ENCODE results near the gene CYTH3. TPM values are rescaled to one million over a fixed set of nuclear protein-coding genes. Genes with fewer than 3 reads are reported as not detected.

Gene CYTH3
- total and polyA plus RNA-seq, 2 of the 4 experiments (the other 2 are of a cell fraction): 14.2 to 34.8 TPM

GRCh38 chr7:6162331-6162620, 110.1 kb downstream of the CYTH3 start:
- Histone ChIP-seq H3K79me1 (ENCODE audit: low read depth in 1 of 2, low read length in 2 of 2) (peaks cover 0 to 30% of the 10 kb centered on the region in 2 experiments; a peak in 2 of 4 replicates), H3K9ac (ENCODE audit: low read depth, low read length) (no peak overlapping the region), H3K18ac (ENCODE audit: low read depth, low read length) (no peak overlapping the region), H3K56ac (ENCODE audit: extremely low read depth, insufficient read depth, low read length) (no peak overlapping the region), H2AFZ (replicated peaks; ENCODE audit: low read length, poor library complexity) (no peak overlapping the region), H3K14ac (replicated peaks; ENCODE audit: low read depth, low read length) (no peak overlapping the region), H2BK15ac (ENCODE audit: low read depth, low read length) (no peak overlapping the region), H2AK5ac (ENCODE audit: low read depth, low read length) (no peak overlapping the region), H3K27ac (ENCODE audit: insufficient read depth, low read length) (no peak overlapping the region), H2AK9ac (replicated peaks; ENCODE audit: low read depth, low read length, poor library complexity) (no peak overlapping the region), H3K4me2 (ENCODE audit: low read depth, low read length) (no peak overlapping the region), H4K20me1 (ENCODE audit: insufficient read depth, low read length) (no peaks in the 10 kb centered on the region; the same call in 1 of the 2 replicates), H3K4ac (ENCODE audit: low read depth, low read length) (no peak overlapping the region), H3K36me3 (ENCODE audit: control insufficient read depth, insufficient read depth, low read length) (peaks cover 47% of the 10 kb centered on the region), H3K9me1 (ENCODE audit: insufficient read depth, low read length) (no peaks in the 10 kb centered on the region), H3K4me3 (ENCODE audit: insufficient read depth, low read depth, low read length) (no peak overlapping the region), H3K4me1 (ENCODE audit: control insufficient read depth, insufficient read depth, low read length) (peaks cover 1% of the 10 kb centered on the region), H3K9me3 (ENCODE audit: control insufficient read depth, insufficient read depth, low read length) (no peaks in the 10 kb centered on the region), H3K23ac (ENCODE audit: low read depth, low read length) (no peak overlapping the region), H4K8ac (ENCODE audit: low read depth in 2 of 2, low read length in 2 of 2) (no peak overlapping the region), H3K27me3 (ENCODE audit: control insufficient read depth, insufficient read depth, low read length) (no peaks in the 10 kb centered on the region), H2BK120ac (ENCODE audit: low read depth, low read length) (no peak overlapping the region), H4K91ac (ENCODE audit: insufficient read depth, low read depth, low read length) (no peak overlapping the region), H4K5ac (ENCODE audit: low read depth, low read length) (no peak overlapping the region), H2BK5ac (ENCODE audit: low read depth, low read length, poor library complexity, severe bottlenecking) (no peak overlapping the region), H2BK20ac (ENCODE audit: low read depth, low read length) (no peak overlapping the region)
- CTCF ChIA-PET: interaction anchor here (0.6 to 1.3 kb wide), 3 partner anchors 41 to 307 kb away, joined by 3 read pairs; no protein-coding TSS in a partner anchor
- POLR2A ChIA-PET (ENCODE audit: unreplicated experiment): no interaction called here
- DNase-seq (no peak), ATAC-seq (ENCODE audit: low read depth) (no peak)
- TF ChIP-seq BHLHE40 (IDR thresholded peaks at IDR 0.05; ENCODE audit: low read depth, low read length): no peak
- TF ChIP-seq ELK1 (IDR thresholded peaks at IDR 0.05; ENCODE audit: borderline replicate concordance, low read depth, low read length): no peak
- TF ChIP-seq MAZ (IDR thresholded peaks at IDR 0.05; ENCODE audit: borderline replicate concordance, low read depth, low read length): no peak
- no peak for TF ChIP-seq RAD21 (IDR thresholded peaks at IDR 0.05; ENCODE audit: low read length)
- TF ChIP-seq CEBPB (IDR thresholded peaks at IDR 0.05; ENCODE audit: low read depth, low read length): no peak
- TF ChIP-seq MXI1 (IDR thresholded peaks at IDR 0.05; ENCODE audit: borderline replicate concordance, low read depth, low read length): no peak
- no peak for TF ChIP-seq FOS (IDR thresholded peaks at IDR 0.05; ENCODE audit: low read depth, low read length)
- intact Hi-C loops (cut with micrococcal nuclease) (no loop called here), dilution Hi-C loops (cut with HindIII; ENCODE audit: low sequenced_read_pairs, unreplicated experiment) (no loop called here), in situ Hi-C loops (cut with MboI; ENCODE audit: low sequenced_read_pairs) (loop anchor here (5.0 kb wide), 1 partner anchor 160 kb away; no protein-coding TSS in a partner anchor)
- BruUV-seq (replicated peaks): no TSS peak
- 91% methylated on average over 7 of the region's 8 CpGs; no CpG with 5 or more reads in 1 of the 2 experiments for WGBS, 2 experiments (ENCODE audit: extremely low coverage in 2 of 2, insufficient read length in 1 of 2)
